H1 (cell line): ENCODE results near the gene CNOT8. TPM values are rescaled to one million over a fixed set of nuclear protein-coding genes. Genes with fewer than 3 reads are reported as not detected.

Experiments used
- CTCF ChIA-PET: fragments of 300-600 bp; sonication (Branson Sonifier 250); formaldehyde crosslinking; loops from one replicate; lab custom pipeline; 2021; ENCODE audit not compliant: partially characterized antibody; lab: Charles Lee
- POLR2A ChIA-PET: fragments of 300-600 bp; sonication (Branson Sonifier 250); formaldehyde crosslinking; loops from one replicate; lab custom pipeline; 2021; ENCODE audit warnings: inconsistent platforms; ENCODE audit not compliant: partially characterized antibody; lab: Charles Lee
- DNase-seq, 2 experiments: peaks; one replicate each; pipeline versions ENCODE4 v3.0.0 to v3.0.0-alpha.2; 2010 to 2022; ENCODE audit warnings: low spot score in 2 of 2, low read depth in 1 of 2, mixed read lengths in 1 of 2
- FAIRE-seq: peaks from 2 replicates; lab custom pipeline; 2011; peaks lifted over from hg19 to GRCh38; lab: Jason Lieb, UNC
- H2AFZ ChIP-seq: 2 replicates; pipeline ENCODE4 v1.8.1; 2012; ENCODE audit warnings: low read length, inconsistent platforms
- H2AK5ac ChIP-seq: 2 replicates; pipeline ENCODE4 v1.6.1; 2013; ENCODE audit warnings: low read depth, low read length
- H2BK120ac ChIP-seq: replicated peaks from 2 replicates; pipeline ENCODE3; 2013; ENCODE audit warnings: low read depth, low read length, inconsistent platforms
- H2BK12ac ChIP-seq: 2 replicates; pipeline ENCODE4 v1.6.1; 2013; ENCODE audit warnings: low read depth, low read length
- H2BK15ac ChIP-seq: 2 replicates; pipeline ENCODE4 v1.6.1; 2013; ENCODE audit warnings: low read length
- H2BK20ac ChIP-seq: 2 replicates; pipeline ENCODE4 v1.6.1; 2013; ENCODE audit warnings: low read length
- H2BK5ac ChIP-seq: 2 replicates; pipeline ENCODE4 v1.6.1; 2013; ENCODE audit warnings: low read depth, low read length
- H3K14ac ChIP-seq: 2 replicates; pipeline ENCODE4 v1.6.1; 2013; ENCODE audit warnings: inconsistent platforms; ENCODE audit not compliant: insufficient read length
- H3K18ac ChIP-seq: 2 replicates; pipeline ENCODE4 v1.6.1; 2013; ENCODE audit warnings: low read length; ENCODE audit errors: extremely low read depth
- H3K23ac ChIP-seq: 2 replicates; pipeline ENCODE4 v1.6.1; 2013; ENCODE audit warnings: inconsistent platforms; ENCODE audit not compliant: insufficient read length
- H3K23me2 ChIP-seq: 2 replicates; pipeline ENCODE4 v1.6.1; 2013; ENCODE audit warnings: low read depth, low read length
- H3K27ac ChIP-seq: 2 replicates; pipeline ENCODE4 v1.6.1; 2011; ENCODE audit warnings: low read depth, low read length, inconsistent platforms
- H3K27me3 ChIP-seq, 4 experiments: replicated peaks in 1 of 4; 1 replicate in 1 of 4; 2 replicates in 3 of 4; pipeline versions ENCODE4 v1.6.1 to v1.8.1; 2011 to 2013; ENCODE audit warnings: low read length in 3 of 4, mild to moderate bottlenecking in 3 of 4, inconsistent platforms in 2 of 4, mixed read lengths in 2 of 4, moderate library complexity in 1 of 4; ENCODE audit not compliant: control insufficient read depth in 3 of 4, insufficient read depth in 3 of 4; ENCODE audit errors: extremely low read depth in 1 of 4
- H3K36me3 ChIP-seq, 4 experiments: 2 replicates each; pipeline versions ENCODE4 v1.6.1 to v1.8.1; 2011 to 2013; ENCODE audit warnings: mild to moderate bottlenecking in 4 of 4, low read length in 3 of 4, moderate library complexity in 2 of 4, control low read depth in 1 of 4, inconsistent platforms in 1 of 4; ENCODE audit not compliant: insufficient read depth in 4 of 4, control insufficient read depth in 2 of 4
- H3K4ac ChIP-seq: replicated peaks from 2 replicates; pipeline ENCODE3; 2013; ENCODE audit warnings: low read length, low read depth, mixed read lengths, inconsistent platforms; ENCODE audit not compliant: insufficient read length
- H3K4me1 ChIP-seq, 4 experiments: replicated peaks in 1 of 4; 1 replicate in 1 of 4; 2 replicates in 3 of 4; pipeline versions ENCODE4 v1.6.1 to v1.8.1; 2011 to 2013; ENCODE audit warnings: low read length in 3 of 4, inconsistent platforms in 2 of 4, mixed read lengths in 1 of 4; ENCODE audit not compliant: insufficient read depth in 4 of 4, control insufficient read depth in 3 of 4
- H3K4me2 ChIP-seq, 2 experiments: 2 replicates each; pipeline versions ENCODE4 v1.6.1 to v1.8.1; 2011 to 2013; ENCODE audit warnings: low read depth in 2 of 2, low read length in 2 of 2, control low read depth in 1 of 2, inconsistent platforms in 1 of 2, mild to moderate bottlenecking in 1 of 2; ENCODE audit not compliant: insufficient read depth in 1 of 2
- H3K4me3 ChIP-seq, 4 experiments: fragments of 200-600, 300-600 bp in 1 of 4; sonication (generic), shearing (Covaris generic), sonication (Bioruptor Twin) in 1 of 4; 2 replicates each; pipeline versions ENCODE4 v1.5.1 to v1.8.1; 2011 to 2016; ENCODE audit warnings: low read length in 4 of 4, low read depth in 3 of 4, control low read depth in 2 of 4, inconsistent platforms in 2 of 4, mild to moderate bottlenecking in 2 of 4, mixed read lengths in 1 of 4, moderate library complexity in 1 of 4; ENCODE audit not compliant: insufficient read depth in 2 of 4; ENCODE audit errors: extremely low read depth in 1 of 4
- H3K56ac ChIP-seq: replicated peaks from 2 replicates; pipeline ENCODE3; 2013; ENCODE audit warnings: low read depth, mild to moderate bottlenecking, mixed read lengths, low read length, inconsistent platforms; ENCODE audit not compliant: insufficient read length
- H3K79me1 ChIP-seq: 2 replicates; pipeline ENCODE4 v1.6.1; 2013; ENCODE audit warnings: low read depth, low read length, control low read depth
- H3K79me2 ChIP-seq, 2 experiments: 2 replicates each; pipeline versions ENCODE4 v1.6.1 to v1.8.1; 2012 to 2013; ENCODE audit warnings: low read length in 2 of 2, mild to moderate bottlenecking in 2 of 2, inconsistent platforms in 1 of 2; ENCODE audit not compliant: insufficient read depth in 2 of 2, control insufficient read depth in 1 of 2
- H3K9ac ChIP-seq, 4 experiments: replicated peaks in 1 of 4; 1 replicate in 1 of 4; 2 replicates in 3 of 4; pipeline versions ENCODE4 v1.6.1 to v1.8.1; 2011 to 2013; ENCODE audit warnings: low read depth in 3 of 4, low read length in 3 of 4, control low read depth in 2 of 4, mild to moderate bottlenecking in 2 of 4, moderate library complexity in 2 of 4, inconsistent platforms in 1 of 4; ENCODE audit errors: extremely low read depth in 1 of 4
- H3K9me3 ChIP-seq, 2 experiments: 2 replicates each; pipeline versions ENCODE4 v1.6.1 to v1.8.1; 2012 to 2013; ENCODE audit warnings: mild to moderate bottlenecking in 2 of 2, moderate library complexity in 2 of 2, control low read depth in 1 of 2, inconsistent platforms in 1 of 2, low read depth in 1 of 2, low read length in 1 of 2, mixed read lengths in 1 of 2; ENCODE audit not compliant: insufficient read depth in 2 of 2
- H4K20me1 ChIP-seq, 2 experiments: replicated peaks in 1 of 2; 2 replicates each; pipeline versions ENCODE3 to v1.8.1; 2011 to 2013; ENCODE audit warnings: inconsistent platforms in 2 of 2, low read length in 2 of 2, mild to moderate bottlenecking in 1 of 2; ENCODE audit not compliant: insufficient read depth in 2 of 2, control insufficient read depth in 1 of 2
- H4K5ac ChIP-seq: 2 replicates; pipeline ENCODE4 v1.6.1; 2013; ENCODE audit warnings: low read length, low read depth, mixed read lengths, inconsistent platforms; ENCODE audit not compliant: insufficient read length
- H4K8ac ChIP-seq: 2 replicates; pipeline ENCODE4 v1.8.0; 2013; ENCODE audit warnings: mild to moderate bottlenecking, moderate library complexity, low read length, inconsistent platforms; ENCODE audit not compliant: insufficient read depth; ENCODE audit errors: extremely low read depth
- H4K91ac ChIP-seq: replicated peaks from 2 replicates; pipeline ENCODE3; 2013; ENCODE audit warnings: low read length, mixed read lengths, inconsistent platforms; ENCODE audit not compliant: insufficient read length
- BCL11A ChIP-seq, 2 experiments: IDR thresholded peaks; one replicate each; pipeline ENCODE4 v1.6.1; 2011; ENCODE audit warnings: low read depth in 2 of 2, low read length in 2 of 2, mild to moderate bottlenecking in 2 of 2
- BRCA1 ChIP-seq: IDR thresholded peaks from 2 replicates; pipeline ENCODE4 v1.6.1; 2012; ENCODE audit warnings: low read depth, low read length, improper control_type of control experiment
- EGR1 ChIP-seq: IDR thresholded peaks from 2 replicates; pipeline ENCODE4 v1.6.1; 2011; ENCODE audit warnings: low read depth, low read length, borderline replicate concordance
- HDAC2 ChIP-seq, 2 experiments: fragments of 300-600 bp in 1 of 2; sonication (generic) in 1 of 2; IDR thresholded peaks; 2 replicates each; pipeline ENCODE4 v1.6.1; 2011 to 2012; ENCODE audit warnings: low read depth in 2 of 2, low read length in 2 of 2, mild to moderate bottlenecking in 2 of 2, moderate library complexity in 2 of 2, borderline replicate concordance in 1 of 2, inconsistent platforms in 1 of 2
- JUN ChIP-seq: IDR thresholded peaks from 2 replicates; pipeline ENCODE4 v1.6.1; 2011; ENCODE audit warnings: low read depth, mild to moderate bottlenecking, improper control_type of control experiment, low read length
- KDM4A ChIP-seq: IDR thresholded peaks from one replicate; pipeline ENCODE4 v1.7.1; 2012; ENCODE audit warnings: low read depth, mild to moderate bottlenecking, moderate library complexity, low read length, inconsistent platforms; ENCODE audit not compliant: severe bottlenecking
- KDM5A ChIP-seq: fragments of 200-600 bp; IDR thresholded peaks from 2 replicates; pipeline ENCODE4 v1.7.1; 2012; ENCODE audit warnings: mild to moderate bottlenecking, low read length, inconsistent platforms, mixed read lengths
- POLR2AphosphoS5 ChIP-seq: IDR thresholded peaks from 2 replicates; pipeline ENCODE4 v1.6.1; 2011; ENCODE audit warnings: low read depth, low read length
- POU5F1 ChIP-seq: IDR thresholded peaks from 2 replicates; pipeline ENCODE4 v1.6.1; 2011; ENCODE audit warnings: low read depth, mild to moderate bottlenecking, low read length, moderate library complexity
- RBBP5 ChIP-seq: IDR thresholded peaks from 2 replicates; pipeline ENCODE4 v1.7.1; 2012; ENCODE audit warnings: low read depth, mild to moderate bottlenecking, inconsistent platforms, low read length, moderate library complexity, borderline replicate concordance
- RFX5 ChIP-seq: IDR thresholded peaks from 2 replicates; pipeline ENCODE4 v1.6.1; 2011; ENCODE audit warnings: low read depth, low read length, improper control_type of control experiment, borderline replicate concordance
- SAP30 ChIP-seq: fragments of 300-600 bp; sonication (generic); IDR thresholded peaks from 2 replicates; pipeline ENCODE4 v1.7.1; 2012; ENCODE audit warnings: low read length, moderate library complexity, mild to moderate bottlenecking, inconsistent platforms; ENCODE audit not compliant: insufficient read depth, insufficient replicate concordance
- SIRT6 ChIP-seq: IDR thresholded peaks from one replicate; pipeline ENCODE4 v1.7.1; 2012; ENCODE audit warnings: low read length, inconsistent platforms
- WGBS, 2 experiments: shearing (Covaris generic) in 1 of 2; methylation state at CpG; one replicate each; pipeline versions ENCODE4 v1.1.6 to v1.1.7; 2013 to 2015; ENCODE audit warnings: low lambda C conversion rate in 2 of 2, mixed read lengths in 2 of 2, inconsistent platforms in 1 of 2, low coverage in 1 of 2, missing lambda C conversion rate in 1 of 2; ENCODE audit not compliant: insufficient replicate concordance in 2 of 2, insufficient coverage in 1 of 2, insufficient read length in 1 of 2; ENCODE audit errors: extremely low coverage in 1 of 2, missing lambda C conversion rate in 1 of 2; 5-methylcytosine and 5-hydroxymethylcytosine counted together
- polyA plus RNA-seq, 7 experiments: library from polyadenylated mRNA; depleted of rRNA in 3 of 7; stranded (reverse) in 5 of 7; unstranded in 2 of 7; fragments of >200 nt in 5 of 7; fragments of 200-250 nt in 2 of 7; gene quantifications; 1 replicate in 5 of 7; 2 replicates in 1 of 7; 4 replicates in 1 of 7; pipeline versions ENCODE4 v1.2.1 to v1.2.3, GENCODE V29; 2011 to 2013; ENCODE audit warnings: missing spikeins in 2 of 7, mixed read lengths in 2 of 7
- total RNA-seq: library from RNA; stranded (reverse); fragmentation: NEBNext Ultra II Directional; extraction: Animal tissue kit (Norgen Biotek cat#: 25700); gene quantifications from 2 replicates; pipeline ENCODE4 v1.2.1, GENCODE V29; 2021

CNOT8 gene
- total and polyA plus RNA-seq, 2 of the 8 experiments (the other 6 are each of a cell fraction or from before 2014, with no cell fraction given): 36.4 to 62.9 TPM

GRCh38 chr5:154917757-154918156, 59.3 kb downstream of the CNOT8 start:
- H4K5ac ChIP-seq: no peak overlapping the region
- H3K27me3 ChIP-seq: no peaks in the 10 kb centered on the region
- no peaks in the 10 kb centered on the region for H3K9me3 ChIP-seq
- H3K23ac ChIP-seq: no peak overlapping the region
- H3K27ac ChIP-seq: no peak overlapping the region
- H4K20me1 ChIP-seq: no peaks in the 10 kb centered on the region
- H3K4ac ChIP-seq: no peak overlapping the region
- H3K4me2 ChIP-seq: no peak overlapping the region
- H3K9ac ChIP-seq: no peak overlapping the region
- no peak overlapping the region for H2AK5ac ChIP-seq
- CTCF ChIA-PET: interaction anchor here (0.8 to 1.9 kb wide), 5 partner anchors 10 to 268 kb away, joined by 3 to 6 read pairs (median 4); no protein-coding TSS in a partner anchor
- H3K36me3 ChIP-seq: peaks cover 7 to 68% (median 36%) of the 10 kb centered on the region in 4 experiments; a peak in 7 of 8 replicates
- H3K79me1 ChIP-seq: no peaks in the 10 kb centered on the region
- no peak overlapping the region for H2BK120ac ChIP-seq
- H3K4me1 ChIP-seq: no peaks in the 10 kb centered on the region
- H2BK20ac ChIP-seq: no peak overlapping the region
- no peak overlapping the region for H2BK12ac ChIP-seq
- H3K56ac ChIP-seq: no peak overlapping the region
- no peak overlapping the region for H3K4me3 ChIP-seq
- WGBS, 2 experiments: 88% methylated on average over 4 of the region's 4 CpGs; no CpG with 5 or more reads in 1 of the 2 experiments
- no peak overlapping the region for H2BK5ac ChIP-seq
- FAIRE-seq (no peak), DNase-seq (no peak)
- no peak overlapping the region for H3K14ac ChIP-seq
- no peak overlapping the region for H4K91ac ChIP-seq
- H2AFZ ChIP-seq: no peak overlapping the region
- H2BK15ac ChIP-seq: no peak overlapping the region
- no peak overlapping the region for H3K18ac ChIP-seq
- no peaks in the 10 kb centered on the region for H3K79me2 ChIP-seq
- no peaks in the 10 kb centered on the region for H3K23me2 ChIP-seq
- POLR2A ChIA-PET: interaction anchor here (2.2 to 2.6 kb wide), 2 partner anchors 20 to 21 kb away, joined by 7 to 10 read pairs; partner anchors contain the start of gene GEMIN5
- H4K8ac ChIP-seq: no peak overlapping the region
- TF ChIP-seq JUN (no peak), RBBP5 (no peak), BCL11A (IDR thresholded peaks at IDR 0.05; ENCODE audit: low read depth in 2 of 2, low read length in 2 of 2) (no peak), POLR2AphosphoS5 (no peak), POU5F1 (no peak), SAP30 (no peak), HDAC2 (IDR thresholded peaks at IDR 0.05; ENCODE audit: borderline replicate concordance in 1 of 2, low read depth in 2 of 2, low read length in 2 of 2) (no peak), RFX5 (no peak), KDM5A (no peak), KDM4A (no peak), SIRT6 (no peak), EGR1 (no peak), BRCA1 (no peak)
